Suprapubic skin (tissue), 4 donors: ENCODE results near the gene GALNT2.

ENCODE experiments used
- EP300 ChIP-seq: sonication (generic); formaldehyde crosslinking; IDR thresholded peaks from one replicate; pipeline ENCODE4 v1.6.1; 2017; ENCODE audit warnings: antibody characterized with exemption
- POLR2A ChIP-seq, 2 donors: fragments of 450-650 bp; IDR thresholded peaks; one replicate each; pipeline ENCODE4 v1.6.1; 2017; ENCODE audit warnings: antibody characterized with exemption in 2 of 2, mild to moderate bottlenecking in 2 of 2, moderate library complexity in 2 of 2
- POLR2AphosphoS5 ChIP-seq, 3 donors: sonication (generic); formaldehyde crosslinking; IDR thresholded peaks; one replicate each; pipeline ENCODE4 v1.6.1; 2017; ENCODE audit warnings: antibody characterized with exemption in 3 of 3
- TF ChIP-seq, protein P1 (sequence below), 2 donors: fragments of 200-600 bp in 1 of 2; fragments of 450-650 bp in 1 of 2; sonication (generic) in 1 of 2; IDR thresholded peaks; one replicate each; pipeline ENCODE4 v1.5.1; 2016 to 2019; ENCODE audit warnings: antibody characterized with exemption in 2 of 2, mild to moderate bottlenecking in 1 of 2, moderate library complexity in 1 of 2

- TF ChIP-seq, protein P1, sequence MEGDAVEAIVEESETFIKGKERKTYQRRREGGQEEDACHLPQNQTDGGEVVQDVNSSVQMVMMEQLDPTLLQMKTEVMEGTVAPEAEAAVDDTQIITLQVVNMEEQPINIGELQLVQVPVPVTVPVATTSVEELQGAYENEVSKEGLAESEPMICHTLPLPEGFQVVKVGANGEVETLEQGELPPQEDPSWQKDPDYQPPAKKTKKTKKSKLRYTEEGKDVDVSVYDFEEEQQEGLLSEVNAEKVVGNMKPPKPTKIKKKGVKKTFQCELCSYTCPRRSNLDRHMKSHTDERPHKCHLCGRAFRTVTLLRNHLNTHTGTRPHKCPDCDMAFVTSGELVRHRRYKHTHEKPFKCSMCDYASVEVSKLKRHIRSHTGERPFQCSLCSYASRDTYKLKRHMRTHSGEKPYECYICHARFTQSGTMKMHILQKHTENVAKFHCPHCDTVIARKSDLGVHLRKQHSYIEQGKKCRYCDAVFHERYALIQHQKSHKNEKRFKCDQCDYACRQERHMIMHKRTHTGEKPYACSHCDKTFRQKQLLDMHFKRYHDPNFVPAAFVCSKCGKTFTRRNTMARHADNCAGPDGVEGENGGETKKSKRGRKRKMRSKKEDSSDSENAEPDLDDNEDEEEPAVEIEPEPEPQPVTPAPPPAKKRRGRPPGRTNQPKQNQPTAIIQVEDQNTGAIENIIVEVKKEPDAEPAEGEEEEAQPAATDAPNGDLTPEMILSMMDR (IDR thresholded peaks at IDR 0.05), result no peak
- TF ChIP-seq POLR2AphosphoS5 (IDR thresholded peaks at IDR 0.05) (no peak), POLR2A (IDR thresholded peaks at IDR 0.05) (no peak), EP300 (no peak)
These were observed 219.8 kb downstream of the GALNT2 start for GRCh38 chr1:230286890-230287269.
